Activated CD4-positive, CD25-positive, alpha-beta regulatory T cell treated with anti-CD3 and anti-CD28 coated beads, Interleukin-2, amount 50 U/mL, for 24 hours (primary cell): Measurements from ENCODE around the gene NIP7.
A peak's percentile ranks its signal among the peaks of the same experiment; 100 is the strongest.

Experiments used
- ATAC-seq, 2 donors: fragments of 150-1000 bp; cut with Tn5 transposase; one replicate each; pipeline ENCODE4 v1.10.0; 2021; ENCODE audit warnings: mild to moderate bottlenecking in 1 of 2, moderate library complexity in 1 of 2

Gene NIP7

DNA sequence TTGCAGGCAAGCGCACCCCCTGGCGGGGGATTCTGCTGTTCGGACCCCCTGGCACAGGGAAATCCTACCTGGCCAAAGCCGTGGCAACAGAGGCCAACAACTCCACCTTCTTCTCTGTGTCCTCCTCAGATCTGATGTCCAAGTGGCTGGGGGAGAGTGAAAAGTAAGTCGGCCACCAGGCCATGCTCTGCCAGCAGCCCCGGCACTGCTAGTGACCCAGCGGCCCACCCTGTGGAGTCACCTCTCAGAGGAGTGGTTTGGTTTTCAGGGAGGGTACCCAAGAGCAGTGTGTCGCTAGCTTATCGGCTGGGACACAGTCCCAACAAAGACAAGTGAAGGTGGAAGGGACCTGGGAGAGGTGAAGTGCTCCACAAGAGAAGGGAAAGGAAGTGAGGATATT lies 20.2 kb upstream of the NIP7 start:
- ATAC-seq, result no peak

DNA sequence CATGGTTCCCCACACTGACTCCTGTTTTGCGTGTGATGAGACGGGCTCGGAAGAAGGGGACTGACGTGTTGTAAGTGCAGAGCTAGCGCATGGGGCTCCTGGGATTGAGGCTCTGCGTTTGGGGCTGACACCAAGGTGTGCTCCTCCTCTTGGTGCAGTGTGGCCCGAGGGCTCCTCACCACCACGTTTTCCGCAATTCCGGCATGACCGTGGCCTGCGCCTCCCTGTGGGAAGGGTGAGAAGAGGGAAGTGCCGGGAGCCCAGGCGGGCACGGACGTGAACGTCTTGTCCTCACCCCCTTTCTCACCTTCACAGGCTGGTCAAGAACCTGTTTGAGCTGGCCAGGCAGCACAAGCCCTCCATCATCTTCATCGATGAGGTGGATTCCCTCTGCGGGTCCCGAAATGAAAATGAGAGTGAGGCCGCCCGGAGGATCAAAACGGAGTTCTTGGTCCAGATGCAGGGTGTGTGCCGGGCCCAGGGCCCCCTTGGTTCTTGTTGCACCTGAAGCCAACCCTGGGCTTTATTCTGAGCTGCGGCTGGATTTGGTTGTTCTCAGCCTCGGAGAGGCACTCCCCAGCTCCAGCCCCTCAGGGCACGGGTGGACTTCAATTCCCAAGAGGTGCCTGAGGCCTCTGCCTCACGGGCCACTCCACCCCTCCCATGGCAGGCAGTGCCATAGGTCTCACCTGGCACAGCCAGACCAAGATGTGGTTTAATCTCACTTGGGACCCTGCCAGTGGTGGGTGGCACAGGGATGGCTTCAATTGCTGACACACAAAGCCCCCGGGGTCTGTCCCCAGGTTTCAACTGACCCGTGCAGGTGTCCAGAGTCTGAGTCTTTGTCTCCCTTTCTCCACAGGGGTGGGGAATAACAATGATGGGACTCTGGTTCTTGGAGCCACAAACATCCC lies 19.5 kb upstream of the NIP7 start:
- ATAC-seq, result no peak

DNA sequence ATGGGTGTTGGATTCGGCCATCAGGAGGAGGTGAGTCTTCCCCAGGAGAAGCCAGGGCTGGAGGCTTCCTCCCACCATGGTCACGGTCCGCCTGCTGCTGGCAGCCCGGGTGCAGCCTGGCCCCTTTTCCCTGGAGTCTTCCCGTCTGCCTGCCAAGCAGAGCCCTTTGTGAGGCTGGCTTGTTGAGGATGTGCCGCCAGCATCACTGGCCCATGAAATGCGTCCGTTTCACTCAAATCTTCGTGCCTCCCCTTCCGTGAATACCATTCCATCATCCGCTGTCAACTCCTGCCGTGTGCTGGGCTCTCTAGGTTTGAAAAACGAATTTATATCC lies 18.9 kb upstream of the NIP7 start:
- no peak for ATAC-seq

DNA sequence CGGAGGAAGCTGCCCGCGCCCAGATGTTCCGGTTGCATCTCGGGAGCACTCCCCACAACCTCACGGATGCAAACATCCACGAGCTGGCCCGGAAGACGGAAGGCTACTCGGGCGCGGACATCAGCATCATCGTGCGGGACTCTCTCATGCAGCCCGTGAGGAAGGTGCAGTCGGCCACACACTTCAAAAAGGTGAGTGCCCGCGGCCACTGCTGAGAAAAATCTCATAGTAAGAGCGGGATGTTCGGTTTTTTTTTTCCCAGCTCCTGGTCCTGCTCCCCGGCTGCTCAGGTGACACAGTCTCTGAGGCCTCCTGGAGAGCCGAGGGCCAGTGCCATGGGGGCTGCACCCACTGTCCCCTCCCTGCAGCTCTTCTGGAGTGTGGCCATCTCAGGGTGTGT lies 18.5 kb upstream of the NIP7 start:
- ATAC-seq, result no peak

DNA sequence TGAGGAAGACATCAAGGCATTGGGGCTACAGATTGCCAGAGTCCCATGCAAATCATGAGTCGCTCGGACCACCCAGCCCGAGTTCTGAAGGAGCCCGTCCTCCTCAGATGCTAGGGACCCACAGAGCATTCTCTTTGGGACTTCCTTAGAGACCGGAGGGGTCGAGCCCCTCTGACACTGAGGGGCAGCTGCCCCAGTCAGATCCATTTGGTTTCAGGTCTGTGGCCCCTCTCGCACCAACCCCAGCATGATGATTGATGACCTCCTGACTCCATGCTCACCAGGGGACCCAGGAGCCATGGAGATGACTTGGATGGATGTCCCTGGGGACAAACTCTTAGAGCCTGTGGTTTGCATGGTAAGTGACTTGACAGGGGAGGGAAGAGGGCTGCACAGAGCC lies 17.2 kb upstream of the NIP7 start:
- no peak for ATAC-seq

DNA sequence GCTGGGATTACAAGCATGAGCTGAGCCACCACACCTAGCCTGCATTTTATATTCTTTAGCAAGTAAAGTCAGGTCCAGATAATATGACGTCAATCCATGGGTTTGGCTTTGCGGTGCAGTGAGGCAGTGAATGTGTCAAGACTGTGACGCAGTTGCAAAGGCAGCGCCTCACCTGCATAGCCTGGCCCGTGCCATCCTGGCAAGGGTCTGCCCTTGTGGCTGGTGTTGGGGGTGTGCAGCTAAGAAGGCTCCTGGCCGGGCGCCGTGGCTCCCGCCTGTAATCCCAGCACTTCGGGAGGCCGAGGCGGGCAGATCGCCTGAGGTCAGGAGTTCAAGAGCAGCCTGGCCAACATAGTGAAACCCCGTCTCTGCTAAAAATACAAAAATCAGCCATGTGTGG lies 16.2 kb upstream of the NIP7 start:
- no peak for ATAC-seq

DNA sequence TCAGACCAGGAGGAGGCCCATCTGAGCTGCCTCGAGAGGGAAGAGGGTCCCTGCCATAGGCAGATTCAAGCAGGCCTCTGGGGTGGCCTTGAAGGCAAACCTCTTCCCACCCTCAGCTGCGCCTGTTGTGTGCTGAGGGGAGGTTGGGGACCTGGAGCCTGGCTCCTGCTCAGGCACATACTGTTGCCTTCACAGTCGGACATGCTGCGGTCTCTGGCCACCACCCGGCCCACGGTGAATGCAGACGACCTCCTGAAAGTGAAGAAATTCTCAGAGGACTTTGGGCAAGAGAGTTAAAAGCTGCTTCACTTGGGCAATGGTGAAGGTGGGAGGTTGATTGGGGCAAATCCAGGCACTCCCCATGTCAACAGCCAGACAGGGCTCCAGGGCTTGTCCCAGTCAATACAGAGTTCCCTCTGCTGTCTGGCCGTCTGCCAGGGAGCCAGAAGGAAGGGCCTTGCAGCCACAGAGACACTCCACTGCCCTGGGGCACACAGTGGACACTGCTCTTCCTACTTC lies 15.5 kb upstream of the NIP7 start:
- no peak for ATAC-seq

DNA sequence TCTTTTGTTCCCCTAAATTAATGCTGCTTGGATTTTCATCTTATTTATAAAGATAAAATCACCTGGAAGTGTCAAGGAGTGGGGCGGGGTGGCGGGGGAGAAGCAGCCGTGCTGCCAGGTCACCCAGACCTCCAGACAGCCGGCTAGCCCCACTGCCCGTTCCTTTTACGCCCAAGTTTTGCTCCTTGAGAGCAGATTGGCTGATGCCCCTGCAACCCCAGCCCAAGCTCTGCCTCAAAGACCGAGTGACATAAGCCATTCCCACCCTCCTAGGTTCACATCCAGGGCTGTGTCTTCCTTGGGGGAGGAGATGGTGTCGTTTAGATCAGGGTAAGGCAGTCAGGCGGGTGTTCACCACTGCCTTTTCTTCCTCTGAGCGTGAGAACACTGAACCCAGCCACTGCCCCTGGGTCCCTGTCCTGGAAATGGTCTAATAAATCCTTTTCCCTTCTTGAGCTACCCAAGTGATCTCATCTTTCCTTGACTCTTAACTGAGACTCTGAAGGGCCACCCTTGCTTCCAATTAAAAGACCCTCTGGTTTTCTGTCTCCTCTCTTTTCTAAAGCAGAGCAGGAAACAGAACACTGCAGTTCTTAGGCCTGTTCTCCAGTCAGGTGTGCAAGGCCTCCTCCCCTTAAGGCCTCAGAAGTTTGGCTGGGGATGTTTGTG lies 14.9 kb upstream of the NIP7 start:
- ATAC-seq, result no peak

DNA sequence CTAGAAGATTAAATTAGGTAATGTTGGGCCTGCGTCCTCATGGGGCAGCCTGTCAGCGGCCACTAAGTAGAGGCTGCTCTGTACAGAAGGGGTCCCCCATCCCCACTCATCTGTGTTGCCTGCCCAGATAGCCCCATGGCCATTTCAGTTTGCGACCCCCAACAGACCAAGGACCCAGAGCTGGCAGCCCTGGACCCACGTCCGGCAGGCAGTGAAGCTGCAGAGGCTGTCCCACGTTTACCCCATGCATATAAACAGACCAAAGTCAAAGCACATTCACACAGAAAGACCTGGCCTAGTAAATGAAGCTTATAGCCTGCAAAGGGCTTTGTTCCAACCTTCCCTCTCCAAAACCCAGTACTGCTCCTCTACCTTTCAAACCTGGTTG lies 13.8 kb upstream of the NIP7 start:
- ATAC-seq, result no peak

DNA sequence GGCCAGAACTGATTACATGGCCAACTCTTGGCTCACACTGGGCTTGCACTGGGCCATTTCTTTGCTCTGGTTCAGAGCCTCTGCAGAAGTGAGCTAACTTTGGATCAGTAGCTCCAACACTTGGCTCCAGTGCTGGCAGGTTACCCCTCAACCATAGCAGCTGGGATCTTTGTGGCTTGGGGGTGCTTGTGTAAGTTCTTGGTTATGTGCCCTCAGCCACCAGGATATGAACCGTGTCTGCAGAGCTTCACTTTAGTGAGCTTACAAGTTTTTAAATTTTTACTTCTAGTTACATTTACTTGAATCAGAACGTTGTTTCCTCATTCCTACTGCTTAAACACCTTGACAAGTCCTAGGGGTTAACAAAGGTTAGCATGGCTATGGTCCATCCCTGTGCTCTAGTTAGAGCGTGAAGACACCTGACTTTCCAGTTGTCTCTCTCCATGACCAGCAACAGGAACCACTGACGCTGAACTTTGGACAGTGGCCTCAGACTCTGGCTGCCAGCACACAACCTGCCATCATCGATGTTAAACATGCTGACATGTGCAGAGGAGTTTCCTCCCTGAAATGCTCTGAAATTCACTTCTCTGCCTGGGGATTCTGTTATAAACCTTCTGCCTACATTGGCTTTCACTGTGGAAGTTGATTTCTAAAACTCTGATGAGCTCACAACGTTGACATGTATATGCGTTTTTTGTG lies 13.2 kb upstream of the NIP7 start:
- ATAC-seq, result no peak

DNA sequence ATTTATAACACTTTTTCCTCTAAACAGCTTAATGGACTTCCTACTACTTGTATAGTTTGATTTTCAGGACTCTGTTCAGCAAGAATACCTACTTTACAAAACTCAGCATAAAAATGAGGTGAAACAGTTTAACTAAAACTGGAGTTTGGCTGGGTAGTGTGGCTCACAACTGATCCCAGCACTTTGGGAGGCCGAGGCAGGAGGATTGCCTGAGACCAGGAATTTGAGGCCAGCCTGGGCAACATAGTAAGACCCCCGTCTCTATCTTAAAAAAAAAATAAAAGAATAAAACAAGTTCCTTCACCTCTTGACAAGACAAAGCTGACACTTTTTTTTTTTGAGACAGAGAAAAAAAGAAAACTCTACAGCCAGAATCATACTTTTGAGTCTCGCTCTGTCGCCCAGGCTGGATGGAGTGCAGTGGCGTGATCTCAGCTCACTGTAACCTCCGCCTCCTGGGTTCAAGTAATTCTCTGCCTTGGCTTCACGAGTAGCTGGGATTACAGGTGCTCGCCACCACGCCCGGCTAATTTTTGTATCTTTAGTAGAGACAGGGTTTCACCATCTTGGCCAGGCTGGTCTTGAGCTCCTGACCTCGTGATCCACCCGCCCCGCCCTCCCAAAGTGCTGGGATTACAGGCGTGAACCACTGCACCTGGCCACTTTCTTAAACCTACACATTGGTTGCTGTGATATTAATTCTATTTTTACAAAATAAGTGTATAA lies 11.8 kb upstream of the NIP7 start:
- no peak for ATAC-seq

DNA sequence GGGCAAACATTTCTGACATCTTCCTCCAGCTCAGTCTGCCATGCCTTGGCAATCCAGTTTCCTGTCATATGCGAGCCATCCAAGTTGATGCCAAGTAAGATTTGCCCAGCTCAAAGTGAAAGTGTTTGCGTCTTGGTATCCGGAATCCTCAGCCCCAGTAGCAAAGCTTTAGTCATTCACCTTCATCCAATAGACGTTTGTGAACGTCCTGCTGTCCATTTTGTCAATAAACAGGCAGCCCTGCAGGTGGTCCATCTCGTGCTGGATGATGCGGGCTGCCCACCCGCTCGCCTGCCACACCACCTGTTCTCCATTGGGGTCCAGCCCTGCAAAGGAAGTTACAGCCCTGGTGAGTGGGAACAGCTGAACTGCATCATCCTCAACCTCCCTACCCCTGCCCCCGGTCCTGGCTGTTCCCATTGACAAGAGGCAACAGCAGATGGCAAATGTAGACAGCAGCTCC lies 10.7 kb upstream of the NIP7 start:
- ATAC-seq, result no peak

DNA sequence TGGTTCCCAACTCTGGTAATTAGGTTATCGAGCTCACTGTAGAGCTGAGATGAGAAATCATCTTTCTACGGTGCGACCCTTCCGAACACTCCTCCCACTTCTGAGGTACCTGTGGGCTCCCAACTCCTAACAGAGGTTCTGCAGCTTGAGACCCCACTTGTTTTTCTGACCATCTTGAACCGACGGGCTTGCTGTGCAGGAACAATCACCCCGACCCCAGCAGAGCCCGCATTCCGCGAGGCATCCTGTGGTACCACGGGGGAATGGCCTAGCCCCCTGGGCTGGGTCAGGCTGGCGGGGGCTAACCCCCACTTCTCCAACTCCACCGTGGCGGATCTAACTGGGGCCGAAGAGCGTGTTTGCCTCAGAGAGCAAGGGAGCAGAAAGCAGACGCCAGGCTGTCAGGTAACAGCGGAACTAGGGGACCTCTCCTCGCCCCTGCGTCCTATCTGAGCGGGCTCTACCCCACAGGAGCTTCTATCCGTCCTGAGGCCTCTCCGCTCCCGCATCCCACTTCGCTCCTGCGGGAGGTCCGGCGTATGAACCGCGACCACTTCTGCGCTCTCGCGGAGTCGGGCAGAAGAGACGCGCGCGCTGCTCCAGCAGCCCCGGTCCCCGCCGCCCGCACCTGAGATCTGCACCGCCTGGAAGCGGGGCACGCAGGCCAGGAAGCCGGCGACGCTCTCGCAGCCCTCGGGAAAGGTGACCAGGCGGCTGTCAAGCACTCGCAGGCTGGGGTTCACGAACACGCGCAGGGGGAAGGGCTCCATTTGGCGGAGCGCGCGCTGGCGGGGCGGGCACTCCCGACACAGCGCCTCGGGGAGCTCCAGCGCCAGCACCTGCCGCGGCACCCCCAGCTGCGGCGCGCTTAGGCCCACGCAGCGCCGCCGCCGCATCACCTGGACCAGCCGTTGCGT lies 9.9 kb upstream of the NIP7 start:
- peak; percentile 50 to 51 for ATAC-seq

DNA sequence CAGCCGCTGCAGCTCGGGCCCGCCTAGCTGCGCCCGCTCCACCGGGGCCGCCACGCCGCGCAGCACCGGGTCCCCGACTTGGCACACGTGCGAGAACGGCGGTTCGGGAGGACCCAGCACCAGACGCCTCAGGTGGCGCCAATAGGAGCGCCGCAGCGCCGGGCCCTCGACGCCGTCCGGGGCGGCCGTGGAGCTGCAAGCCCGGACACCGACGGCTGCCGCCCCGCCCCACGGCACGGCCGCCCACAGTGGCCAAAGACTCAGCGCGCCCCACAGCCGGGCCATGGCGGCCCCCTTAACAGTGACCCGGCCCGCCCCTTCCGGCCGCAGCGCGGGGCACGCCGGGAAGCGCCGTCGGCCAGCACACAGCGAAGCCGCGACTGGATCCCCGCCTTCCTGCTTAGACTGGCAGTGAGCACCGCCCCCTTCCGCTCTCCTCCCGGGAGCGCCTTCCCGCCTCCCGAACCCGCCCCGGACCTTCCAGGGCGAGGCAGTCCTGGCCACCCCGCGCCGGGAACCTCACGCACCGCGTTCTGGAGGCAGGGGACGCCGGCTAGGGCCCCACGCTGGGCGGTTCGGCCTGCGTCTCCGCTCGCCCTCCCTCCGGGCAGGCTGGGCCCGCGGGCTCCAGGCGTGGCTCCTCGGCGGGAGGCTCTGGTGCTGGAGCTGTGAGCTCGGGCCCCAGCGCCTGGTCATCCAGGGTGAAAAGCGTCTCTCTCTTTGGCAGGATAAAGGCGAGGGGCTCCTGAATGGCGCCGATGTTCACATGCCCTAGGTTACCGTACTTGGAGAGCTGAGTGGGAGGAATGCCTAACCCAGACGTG lies 9.1 kb upstream of the NIP7 start, which contains the start of gene PDF:
TSS of gene PDF (minus strand) at position 303 of the 824 bp plus-strand sequence. CDS start at position 285, 18 bp downstream.
- ATAC-seq, result peak; percentile 97 to 98

DNA sequence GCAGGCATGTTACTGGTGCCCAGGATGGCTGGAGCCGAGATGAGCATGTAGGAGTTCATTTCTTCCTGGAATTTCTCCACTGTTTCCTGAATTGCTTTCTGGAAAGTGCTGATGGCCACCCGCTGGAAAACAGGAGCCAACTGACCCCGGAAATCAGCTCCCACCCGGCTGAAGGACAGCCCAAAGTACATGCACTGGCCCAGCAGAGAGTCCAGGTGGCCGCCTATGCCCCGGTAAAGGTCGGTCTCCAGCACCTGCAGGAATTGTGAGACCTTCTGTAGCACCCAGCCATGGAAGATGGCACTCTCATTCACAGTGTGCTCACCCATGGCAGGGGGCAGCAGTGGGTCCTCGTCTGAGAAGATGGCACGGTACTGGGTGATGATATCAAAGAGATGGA lies 4.9 kb upstream of the NIP7 start:
- ATAC-seq, result no peak

DNA sequence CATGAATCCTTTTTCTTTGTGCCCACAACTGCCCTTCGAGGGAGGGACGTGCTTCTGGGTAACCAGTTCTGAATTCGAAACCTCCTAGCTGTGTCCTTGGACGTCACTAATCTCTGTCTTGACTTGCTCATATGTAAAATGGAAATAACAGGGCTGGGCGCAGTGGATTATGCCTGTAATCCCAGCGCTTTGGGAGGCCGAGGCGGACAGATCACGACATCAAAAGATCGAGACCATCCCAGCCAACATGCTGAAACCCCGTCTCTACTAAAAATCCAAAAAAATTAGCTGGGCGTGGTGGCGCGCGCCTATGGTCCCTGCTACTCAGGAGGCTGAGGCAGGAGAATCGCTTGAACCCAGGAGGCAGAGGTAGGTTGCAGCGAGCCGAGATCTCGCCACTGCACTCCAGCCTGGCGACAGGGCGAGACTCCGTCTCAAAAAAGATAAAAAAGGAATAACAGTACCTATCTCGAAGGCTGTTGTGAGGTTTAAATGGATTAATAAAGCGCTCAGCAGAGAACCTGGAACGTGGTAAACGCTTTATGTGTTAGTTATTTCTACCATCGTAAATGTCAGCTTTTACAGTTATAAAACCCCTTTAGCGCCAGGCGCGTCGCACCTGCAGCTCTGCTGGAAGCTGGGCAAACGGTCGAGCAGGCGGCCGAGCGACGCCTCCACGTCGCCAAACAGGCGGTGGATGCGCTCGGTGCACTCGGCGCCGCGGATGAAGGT lies 849 bp upstream of the NIP7 start:
- ATAC-seq, result no peak

DNA sequence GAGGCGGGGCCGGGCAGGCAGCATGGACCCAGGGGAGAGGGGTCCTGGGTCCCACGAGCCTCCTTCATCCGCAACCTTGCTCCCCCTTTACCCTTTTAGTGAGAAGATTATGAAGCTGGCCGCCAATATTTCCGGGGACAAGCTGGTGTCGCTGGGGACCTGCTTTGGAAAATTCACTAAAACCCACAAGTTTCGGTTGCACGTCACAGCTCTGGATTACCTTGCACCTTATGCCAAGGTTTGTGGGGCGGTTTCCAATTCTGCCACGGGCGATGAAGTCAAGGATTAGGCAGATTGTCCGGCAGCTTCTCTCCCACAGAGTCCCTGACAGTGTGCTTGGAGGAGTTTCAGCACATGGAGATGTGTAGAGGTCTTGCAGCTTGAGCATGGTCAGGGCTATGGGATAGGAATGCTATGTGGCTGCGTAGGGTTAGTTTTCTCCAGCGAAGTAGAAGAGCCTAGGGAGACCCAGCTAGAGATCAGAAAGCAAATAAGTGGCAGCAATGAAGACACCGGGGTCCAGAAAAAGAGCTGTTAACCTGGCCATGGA lies 598 bp downstream of the NIP7 start:
- no peak for ATAC-seq

DNA sequence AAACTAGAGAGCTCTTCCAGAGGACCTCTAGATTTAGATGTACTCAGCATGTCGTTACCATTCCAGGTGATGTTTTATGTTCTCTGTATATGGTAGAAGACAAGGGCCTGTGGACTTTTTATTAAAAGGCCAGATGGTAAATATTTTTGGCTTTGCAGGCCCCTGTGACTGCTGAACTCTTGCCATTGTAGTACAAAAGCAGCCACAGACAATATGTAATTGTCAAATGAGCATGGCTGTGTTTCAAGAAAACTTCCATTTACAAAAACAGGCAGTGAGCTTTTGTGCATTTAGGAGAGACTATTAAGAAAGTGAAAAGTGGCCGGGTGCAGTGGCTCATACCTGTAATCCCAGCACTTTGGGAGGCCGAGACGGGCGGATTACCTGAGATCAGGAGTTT lies 4.6 kb downstream of the NIP7 start:
- ATAC-seq, result no peak

DNA sequence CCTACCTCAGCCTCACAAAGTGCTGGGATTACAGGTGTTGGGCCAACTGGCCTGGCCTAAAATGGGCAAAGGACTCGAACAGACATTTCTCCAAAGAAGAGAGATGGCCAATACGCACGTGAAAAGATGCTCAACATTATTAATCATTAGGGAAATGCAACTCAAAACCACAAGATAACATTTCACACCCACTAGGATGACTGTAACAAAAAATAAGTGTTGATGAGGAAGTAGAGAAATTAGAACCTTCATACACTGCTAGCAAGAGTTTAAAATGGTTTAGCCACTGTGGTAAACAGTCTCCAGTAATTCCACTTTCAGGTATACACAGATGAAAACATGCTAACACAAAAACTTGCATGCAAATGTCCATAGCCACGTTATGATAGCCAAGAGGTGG lies 6.4 kb downstream of the NIP7 start:
- ATAC-seq, result peak; percentile 29 to 46

DNA sequence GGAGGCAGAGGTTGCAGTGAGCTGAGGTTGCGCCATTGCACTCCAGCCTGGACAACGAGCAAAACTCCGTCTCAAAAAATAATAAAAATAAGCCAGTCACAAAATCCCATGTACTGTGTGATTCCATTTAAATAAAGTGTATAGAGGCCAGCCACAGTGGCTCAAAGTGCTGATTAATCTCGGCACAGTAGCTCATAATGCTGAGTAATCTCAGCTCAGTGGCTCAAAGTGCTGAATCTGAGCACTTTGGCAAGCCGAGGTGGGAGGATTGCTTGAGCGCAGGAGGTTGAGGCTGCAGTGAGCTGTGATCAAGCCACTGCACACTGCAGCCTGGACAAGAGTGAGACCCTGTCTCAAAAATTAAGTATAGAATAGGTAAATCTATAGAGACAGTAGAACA lies 7.1 kb downstream of the NIP7 start:
- ATAC-seq, result peak in 1 of 2 donors; percentile 19
